K562 (cell line): ENCODE results near the gene C1QTNF3. TPM values are rescaled to one million over a fixed set of nuclear protein-coding genes. Genes with fewer than 3 reads are reported as not detected.

ENCODE experiments used
- ATAC-seq: fragments of 200-7000 bp; cut with Tn5 transposase; 3 replicates; pipeline ENCODE4 v1.9.1; 2020; ENCODE audit warnings: moderate library complexity
- BruUV-seq: library from RNA; stranded (reverse); fragments of 400-500 nt; replicated peaks from 2 replicates; lab custom pipeline; 2021; lab: Mats Ljungman, UMichigan
- CTCF ChIA-PET: fragments of 300-600 bp; formaldehyde crosslinking; extraction: SDS; loops from one replicate; lab custom pipeline; 2021; ENCODE audit warnings: low intra/inter-chr PET ratio; lab: Yijun Ruan, JAX
- POLR2A ChIA-PET: fragments of 300-600, 350-650 bp; sonication (Branson Sonifier 250); formaldehyde crosslinking; extraction: SDS; loops from one replicate; lab custom pipeline; 2021; ENCODE audit warnings: antibody characterized with exemption, inconsistent platforms; lab: Yijun Ruan, JAX
- DNase-seq, 4 experiments: peaks; one replicate each; pipeline versions ENCODE4 v3.0.0 to v3.0.0-alpha.2; 2011 to 2018; ENCODE audit warnings: low spot score in 3 of 4, mixed read lengths in 3 of 4; ENCODE audit errors: extremely low read depth in 1 of 4
- FAIRE-seq: peaks from 2 replicates; lab custom pipeline; 2011; peaks lifted over from hg19 to GRCh38; lab: Jason Lieb, UNC
- H2AFZ ChIP-seq: 2 replicates; pipeline ENCODE4 v1.6.0; 2011; ENCODE audit warnings: low read depth, low read length, control low read depth, inconsistent platforms
- H3K27ac ChIP-seq: fragments of 200-600 bp; 3 replicates; pipeline ENCODE4 v1.8.0; 2011; ENCODE audit warnings: low read depth, mild to moderate bottlenecking, control low read depth, inconsistent platforms, low read length, moderate library complexity, mixed read lengths; ENCODE audit errors: extremely low read depth
- H3K27me3 ChIP-seq, 2 experiments: fragments of 300-600 bp in 1 of 2; 2 replicates in 1 of 2; 3 replicates in 1 of 2; pipeline versions ENCODE4 v1.6.0 to v1.8.0; 2011; ENCODE audit warnings: inconsistent platforms in 2 of 2, low read length in 2 of 2, mild to moderate bottlenecking in 1 of 2, mixed read lengths in 1 of 2, moderate library complexity in 1 of 2; ENCODE audit not compliant: control insufficient read depth in 2 of 2, insufficient read depth in 2 of 2
- H3K36me3 ChIP-seq: fragments of 300-600 bp; 3 replicates; pipeline ENCODE4 v1.8.0; 2011; ENCODE audit warnings: mild to moderate bottlenecking, low read length, inconsistent platforms; ENCODE audit not compliant: control insufficient read depth, insufficient read depth
- H3K4me1 ChIP-seq, 2 experiments: fragments of 200-600 bp in 1 of 2; replicated peaks in 1 of 2; 2 replicates in 1 of 2; 3 replicates in 1 of 2; pipeline versions ENCODE4 v1.5.1 to v1.8.0; 2011; ENCODE audit warnings: inconsistent platforms in 2 of 2, low read length in 2 of 2, mild to moderate bottlenecking in 1 of 2, mixed read lengths in 1 of 2, moderate library complexity in 1 of 2; ENCODE audit not compliant: control insufficient read depth in 2 of 2, insufficient read depth in 2 of 2
- H3K4me2 ChIP-seq: 2 replicates; pipeline ENCODE4 v1.6.1; 2011; ENCODE audit warnings: low read length, control low read depth, inconsistent platforms, mixed read lengths; ENCODE audit not compliant: insufficient read depth
- H3K4me3 ChIP-seq: fragments of 200-600 bp; sonication (generic), shearing (Covaris generic); 2 replicates; pipeline ENCODE4 v1.5.1; 2016; ENCODE audit warnings: control low read depth, inconsistent platforms
- H3K79me2 ChIP-seq: fragments of 200-600 bp; 3 replicates; pipeline ENCODE4 v1.8.0; 2011; ENCODE audit warnings: low read length, inconsistent platforms; ENCODE audit not compliant: control insufficient read depth, insufficient read depth
- H3K9ac ChIP-seq, 2 experiments: 2 replicates each; pipeline versions ENCODE4 v1.6.0 to v1.6.1; 2011; ENCODE audit warnings: low read depth in 2 of 2, low read length in 2 of 2, control low read depth in 1 of 2, inconsistent platforms in 1 of 2, mild to moderate bottlenecking in 1 of 2, mixed read lengths in 1 of 2; ENCODE audit not compliant: insufficient read depth in 1 of 2
- H3K9me1 ChIP-seq: one replicate; pipeline ENCODE4 v1.6.0; 2011; ENCODE audit warnings: inconsistent platforms, mild to moderate bottlenecking, low read length, moderate library complexity; ENCODE audit not compliant: control insufficient read depth, insufficient read depth
- H3K9me3 ChIP-seq: replicated peaks from 2 replicates; pipeline ENCODE4 v1.5.1; 2011; ENCODE audit warnings: low read depth, low read length, inconsistent platforms; ENCODE audit not compliant: control insufficient read depth, insufficient read depth
- H4K20me1 ChIP-seq: replicated peaks from 2 replicates; pipeline ENCODE4 v1.6.1; 2011; ENCODE audit warnings: low read length, inconsistent platforms, mixed read lengths; ENCODE audit not compliant: control insufficient read depth, insufficient read depth
- AFF1 ChIP-seq, 2 experiments: fragments of 450-650 bp; IDR thresholded peaks; 2 replicates each; pipeline ENCODE4 v1.6.1; 2018; ENCODE audit warnings: mild to moderate bottlenecking in 2 of 2, low read depth in 1 of 2; ENCODE audit not compliant: partially characterized antibody in 2 of 2
- BHLHE40 ChIP-seq: IDR thresholded peaks from 2 replicates; pipeline ENCODE4 v1.6.1; 2011; ENCODE audit warnings: low read length, improper control_type of control experiment
- HDAC1 ChIP-seq, 2 experiments: fragments of 450-650 bp; IDR thresholded peaks; 2 replicates each; pipeline ENCODE4 v1.6.1; 2016 to 2017; ENCODE audit warnings: inconsistent platforms in 1 of 2, mild to moderate bottlenecking in 1 of 2, moderate library complexity in 1 of 2
- KLF16 ChIP-seq: IDR thresholded peaks from 2 replicates; pipeline ENCODE4 v1.6.1; 2016; ENCODE audit warnings: antibody characterized with exemption
- TAF9B ChIP-seq: fragments of 450-650 bp; IDR thresholded peaks from 2 replicates; pipeline ENCODE4 v1.6.1; 2018; ENCODE audit warnings: mild to moderate bottlenecking; ENCODE audit not compliant: partially characterized antibody
- ZBTB8A ChIP-seq: fragments of 450-650 bp; IDR thresholded peaks from 2 replicates; pipeline ENCODE4 v1.6.1; 2018; ENCODE audit warnings: mild to moderate bottlenecking, moderate library complexity; ENCODE audit not compliant: partially characterized antibody
- ZNF274 ChIP-seq: IDR thresholded peaks from 2 replicates; pipeline ENCODE4 v1.6.1; 2011; ENCODE audit warnings: low read depth, mild to moderate bottlenecking, low read length, moderate library complexity, borderline replicate concordance
- WGBS: fragments of 100-300 bp; shearing (Covaris generic); methylation state at CpG from one replicate; pipeline ENCODE4 v1.1.6; 2016; ENCODE audit warnings: low coverage, mixed read lengths; ENCODE audit not compliant: insufficient coverage; ENCODE audit errors: missing lambda C conversion rate; 5-methylcytosine and 5-hydroxymethylcytosine counted together
- in situ Hi-C: fragments of 300-500 bp; cut with MboI; formaldehyde crosslinking; loops from 4 replicates; pipeline ENCODE4 v1.15.0; 2018; ENCODE audit warnings: inconsistent platforms, mixed read lengths
- intact Hi-C: fragments of 100-400 bp; cut with micrococcal nuclease; formaldehyde crosslinking; loops from 2 replicates; pipeline ENCODE4 v1.14.2; 2022
- polyA plus RNA-seq, 8 experiments: library from polyadenylated mRNA; depleted of rRNA in 4 of 8; stranded (reverse) in 5 of 8; unstranded in 3 of 8; fragments of >200 nt; fragmentation: Nextera tagmentation in 2 of 8; fragmentation: Illumina TruSeq in 1 of 8; extraction: Ambion mirVana in 2 of 8; extraction: Trizol in 1 of 8; gene quantifications; 2 replicates each; pipeline versions ENCODE4 v1.2.1 to v1.2.3, GENCODE V29; 2011 to 2014; ENCODE audit warnings: inconsistent platforms in 1 of 8, missing spikeins in 1 of 8
- total RNA-seq, 7 experiments: library from RNA; depleted of rRNA in 6 of 7; stranded (reverse); fragments of >200 nt in 6 of 7; fragmentation: Illumina TruSeq in 2 of 7; extraction: Trizol in 2 of 7; gene quantifications; 2 replicates each; pipeline versions ENCODE4 v1.2.1 to v1.2.3, GENCODE V29; 2011 to 2021; ENCODE audit warnings: low replicate concordance in 1 of 7
- TF ChIP-seq, protein P1 (sequence below): fragments of 450-650 bp; IDR thresholded peaks from 2 replicates; pipeline ENCODE4 v1.6.1; 2018; ENCODE audit not compliant: partially characterized antibody

C1QTNF3 gene
- total and polyA plus RNA-seq, 9 of the 15 experiments (the other 6 are each of a cell fraction or from before 2014, with no cell fraction given): 0.51 to 3.3 (median 2.0) TPM

GRCh38 chr5:34005211-34005610, 37.8 kb downstream of the C1QTNF3 start:
- no peak for FAIRE-seq
- 45% methylated on average over 4 of the region's 4 CpGs for WGBS
- Histone ChIP-seq H3K4me1 (peaks cover 7 to 12% of the 10 kb centered on the region in 2 experiments; a peak in 4 of 5 replicates), H3K27me3 (no peaks in the 10 kb centered on the region), H3K4me2 (no peak overlapping the region), H3K9me3 (no peaks in the 10 kb centered on the region), H3K9ac (no peak overlapping the region), H3K4me3 (no peak overlapping the region), H3K79me2 (no peaks in the 10 kb centered on the region), H3K36me3 (no peaks in the 10 kb centered on the region; the same call in 2 of the 3 replicates), H3K27ac (no peak overlapping the region), H4K20me1 (no peaks in the 10 kb centered on the region), H3K9me1 (no peaks in the 10 kb centered on the region), H2AFZ (no peak overlapping the region)
- ATAC-seq: no peak
- ChIA-PET CTCF (no interaction called here), POLR2A (no interaction called here)
- intact Hi-C loops: no loop called here
- no TSS peak for BruUV-seq
- TF ChIP-seq HDAC1 (IDR thresholded peaks at IDR 0.05): no peak
- no peak for TF ChIP-seq TAF9B
- no peak for TF ChIP-seq KLF16
- TF ChIP-seq ZBTB8A: no peak
- no peak for TF ChIP-seq BHLHE40
- TF ChIP-seq ZNF274: no peak
- TF ChIP-seq AFF1 (IDR thresholded peaks at IDR 0.05; ENCODE audit: low read depth in 1 of 2, partially characterized antibody in 2 of 2): no peak
- TF ChIP-seq, protein P1, sequence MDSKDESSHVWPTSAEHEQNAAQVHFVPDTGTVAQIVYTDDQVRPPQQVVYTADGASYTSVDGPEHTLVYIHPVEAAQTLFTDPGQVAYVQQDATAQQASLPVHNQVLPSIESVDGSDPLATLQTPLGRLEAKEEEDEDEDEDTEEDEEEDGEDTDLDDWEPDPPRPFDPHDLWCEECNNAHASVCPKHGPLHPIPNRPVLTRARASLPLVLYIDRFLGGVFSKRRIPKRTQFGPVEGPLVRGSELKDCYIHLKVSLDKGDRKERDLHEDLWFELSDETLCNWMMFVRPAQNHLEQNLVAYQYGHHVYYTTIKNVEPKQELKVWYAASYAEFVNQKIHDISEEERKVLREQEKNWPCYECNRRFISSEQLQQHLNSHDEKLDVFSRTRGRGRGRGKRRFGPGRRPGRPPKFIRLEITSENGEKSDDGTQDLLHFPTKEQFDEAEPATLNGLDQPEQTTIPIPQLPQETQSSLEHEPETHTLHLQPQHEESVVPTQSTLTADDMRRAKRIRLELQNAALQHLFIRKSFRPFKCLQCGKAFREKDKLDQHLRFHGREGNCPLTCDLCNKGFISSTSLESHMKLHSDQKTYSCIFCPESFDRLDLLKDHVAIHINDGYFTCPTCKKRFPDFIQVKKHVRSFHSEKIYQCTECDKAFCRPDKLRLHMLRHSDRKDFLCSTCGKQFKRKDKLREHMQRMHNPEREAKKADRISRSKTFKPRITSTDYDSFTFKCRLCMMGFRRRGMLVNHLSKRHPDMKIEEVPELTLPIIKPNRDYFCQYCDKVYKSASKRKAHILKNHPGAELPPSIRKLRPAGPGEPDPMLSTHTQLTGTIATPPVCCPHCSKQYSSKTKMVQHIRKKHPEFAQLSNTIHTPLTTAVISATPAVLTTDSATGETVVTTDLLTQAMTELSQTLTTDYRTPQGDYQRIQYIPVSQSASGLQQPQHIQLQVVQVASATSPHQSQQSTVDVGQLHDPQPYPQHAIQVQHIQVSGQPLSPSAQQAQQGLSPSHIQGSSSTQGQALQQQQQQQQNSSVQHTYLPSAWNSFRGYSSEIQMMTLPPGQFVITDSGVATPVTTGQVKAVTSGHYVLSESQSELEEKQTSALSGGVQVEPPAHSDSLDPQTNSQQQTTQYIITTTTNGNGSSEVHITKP: no peak
- in situ Hi-C loops: loop anchor here (10.0 kb wide), 1 partner anchor 440 kb away; no protein-coding TSS in a partner anchor
- no peak for DNase-seq
